Lower lobe of right lung (tissue), 2 donors: Measurements from ENCODE around the gene RAD51B. TPM values are rescaled to one million over a fixed set of nuclear protein-coding genes. Genes with fewer than 3 reads are reported as not detected.

Experiments
- ATAC-seq, 2 donors: fragments of 200-7000 bp; cut with Tn5 transposase; one replicate each; pipeline ENCODE4 v1.9.1; 2020 to 2022; ENCODE audit warnings: mild to moderate bottlenecking in 2 of 2, moderate library complexity in 2 of 2
- DNase-seq: peaks from one replicate; pipeline ENCODE4 v3.0.0-alpha.2; 2020
- H3K27ac ChIP-seq: fragments of 200-600 bp; one replicate; pipeline ENCODE4 v1.8.0; 2022
- H3K27me3 ChIP-seq: fragments of 200-600 bp; one replicate; pipeline ENCODE4 v1.8.0; 2022; ENCODE audit warnings: low read depth
- H3K36me3 ChIP-seq: fragments of 200-600 bp; one replicate; pipeline ENCODE4 v1.8.0; 2022; ENCODE audit warnings: mild to moderate bottlenecking
- H3K4me1 ChIP-seq: fragments of 200-600 bp; one replicate; pipeline ENCODE4 v1.8.0; 2022
- H3K4me3 ChIP-seq: fragments of 200-600 bp; one replicate; pipeline ENCODE4 v1.8.0; 2022; ENCODE audit warnings: mild to moderate bottlenecking
- H3K9me3 ChIP-seq: fragments of 200-600 bp; one replicate; pipeline ENCODE4 v1.8.0; 2022
- intact Hi-C: fragments of 100-400 bp; cut with DNase I; formaldehyde crosslinking; loops from one replicate; pipeline ENCODE4 v1.11.0; 2022
- total RNA-seq: library from RNA; stranded (reverse); fragmentation: NEBNext Ultra II Directional; extraction: Animal tissue kit (Norgen Biotek cat#: 25700); gene quantifications from one replicate; pipeline ENCODE4 v1.2.1, GENCODE V29; 2021
- TF ChIP-seq, protein P1 (sequence below): fragments of 200-600 bp; IDR thresholded peaks from one replicate; pipeline ENCODE4 v1.8.0; 2022; ENCODE audit warnings: antibody characterized with exemption, mild to moderate bottlenecking
- donor health status: DM: no; HTN: yes; CAD: no; lungs with severe emphysema.

RAD51B gene
- total RNA-seq, 1 donor from 2014 or later = 22.2 TPM

- no peaks in the 10 kb centered on the region for H3K27me3 ChIP-seq
- DNase-seq (no peak), ATAC-seq (no peak)
- peaks cover 9% of the 10 kb centered on the region for H3K4me1 ChIP-seq
- H3K9me3 ChIP-seq = no peaks in the 10 kb centered on the region
- TF ChIP-seq, protein P1, sequence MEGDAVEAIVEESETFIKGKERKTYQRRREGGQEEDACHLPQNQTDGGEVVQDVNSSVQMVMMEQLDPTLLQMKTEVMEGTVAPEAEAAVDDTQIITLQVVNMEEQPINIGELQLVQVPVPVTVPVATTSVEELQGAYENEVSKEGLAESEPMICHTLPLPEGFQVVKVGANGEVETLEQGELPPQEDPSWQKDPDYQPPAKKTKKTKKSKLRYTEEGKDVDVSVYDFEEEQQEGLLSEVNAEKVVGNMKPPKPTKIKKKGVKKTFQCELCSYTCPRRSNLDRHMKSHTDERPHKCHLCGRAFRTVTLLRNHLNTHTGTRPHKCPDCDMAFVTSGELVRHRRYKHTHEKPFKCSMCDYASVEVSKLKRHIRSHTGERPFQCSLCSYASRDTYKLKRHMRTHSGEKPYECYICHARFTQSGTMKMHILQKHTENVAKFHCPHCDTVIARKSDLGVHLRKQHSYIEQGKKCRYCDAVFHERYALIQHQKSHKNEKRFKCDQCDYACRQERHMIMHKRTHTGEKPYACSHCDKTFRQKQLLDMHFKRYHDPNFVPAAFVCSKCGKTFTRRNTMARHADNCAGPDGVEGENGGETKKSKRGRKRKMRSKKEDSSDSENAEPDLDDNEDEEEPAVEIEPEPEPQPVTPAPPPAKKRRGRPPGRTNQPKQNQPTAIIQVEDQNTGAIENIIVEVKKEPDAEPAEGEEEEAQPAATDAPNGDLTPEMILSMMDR = no peak
- H3K27ac ChIP-seq = no peak overlapping the region
- intact Hi-C loops = no loop called here
- no peak overlapping the region for H3K4me3 ChIP-seq
- no peaks in the 10 kb centered on the region for H3K36me3 ChIP-seq
Measured at GRCh38 chr14:68713782-68714181, 894.2 kb downstream of the RAD51B start.

GRCh38 chr14:68714991-68715924 lies 895.7 kb downstream of the RAD51B start:
- DNase-seq (no peak), ATAC-seq (peak in 1 of 2 donors; percentile 29)
- TF ChIP-seq, protein P1 = peak; percentile 7
- H3K9me3 ChIP-seq = peaks cover 3% of the 10 kb centered on the region
- peaks cover 9% of the 10 kb centered on the region for H3K4me1 ChIP-seq
- H3K27me3 ChIP-seq = no peaks in the 10 kb centered on the region
- H3K4me3 ChIP-seq = no peak overlapping the region
- H3K27ac ChIP-seq = no peak overlapping the region
- intact Hi-C loops = no loop called here
- no peaks in the 10 kb centered on the region for H3K36me3 ChIP-seq

DNA sequence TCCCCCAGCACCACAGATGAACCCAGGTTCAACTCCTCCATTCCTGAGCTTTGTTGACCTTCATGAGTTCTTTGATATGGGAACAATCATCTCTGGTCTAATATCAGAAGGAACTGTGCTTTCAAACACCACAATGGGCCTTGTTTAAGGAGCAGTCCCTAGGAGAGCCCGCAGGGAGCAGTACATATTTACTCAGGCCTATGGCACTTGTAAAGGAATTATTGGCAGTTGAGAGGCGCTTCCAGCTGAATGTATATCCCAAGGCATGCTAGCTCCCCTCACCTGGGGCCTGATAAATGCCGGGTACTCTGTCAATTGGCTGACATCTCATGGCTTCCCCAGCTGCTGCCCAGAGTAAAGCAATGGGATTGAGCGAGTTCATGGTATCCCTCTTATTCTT lies 897.1 kb downstream of the RAD51B start:
- Histone ChIP-seq H3K4me1 (peaks cover 7% of the 10 kb centered on the region), H3K9me3 (peaks cover 5% of the 10 kb centered on the region), H3K36me3 (no peaks in the 10 kb centered on the region), H3K27ac (no peak overlapping the region), H3K27me3 (no peaks in the 10 kb centered on the region), H3K4me3 (no peak overlapping the region)
- TF ChIP-seq, protein P1 = no peak
- ATAC-seq (peak in 1 of 2 donors; percentile 26), DNase-seq (no peak)
- intact Hi-C loops = no loop called here

DNA sequence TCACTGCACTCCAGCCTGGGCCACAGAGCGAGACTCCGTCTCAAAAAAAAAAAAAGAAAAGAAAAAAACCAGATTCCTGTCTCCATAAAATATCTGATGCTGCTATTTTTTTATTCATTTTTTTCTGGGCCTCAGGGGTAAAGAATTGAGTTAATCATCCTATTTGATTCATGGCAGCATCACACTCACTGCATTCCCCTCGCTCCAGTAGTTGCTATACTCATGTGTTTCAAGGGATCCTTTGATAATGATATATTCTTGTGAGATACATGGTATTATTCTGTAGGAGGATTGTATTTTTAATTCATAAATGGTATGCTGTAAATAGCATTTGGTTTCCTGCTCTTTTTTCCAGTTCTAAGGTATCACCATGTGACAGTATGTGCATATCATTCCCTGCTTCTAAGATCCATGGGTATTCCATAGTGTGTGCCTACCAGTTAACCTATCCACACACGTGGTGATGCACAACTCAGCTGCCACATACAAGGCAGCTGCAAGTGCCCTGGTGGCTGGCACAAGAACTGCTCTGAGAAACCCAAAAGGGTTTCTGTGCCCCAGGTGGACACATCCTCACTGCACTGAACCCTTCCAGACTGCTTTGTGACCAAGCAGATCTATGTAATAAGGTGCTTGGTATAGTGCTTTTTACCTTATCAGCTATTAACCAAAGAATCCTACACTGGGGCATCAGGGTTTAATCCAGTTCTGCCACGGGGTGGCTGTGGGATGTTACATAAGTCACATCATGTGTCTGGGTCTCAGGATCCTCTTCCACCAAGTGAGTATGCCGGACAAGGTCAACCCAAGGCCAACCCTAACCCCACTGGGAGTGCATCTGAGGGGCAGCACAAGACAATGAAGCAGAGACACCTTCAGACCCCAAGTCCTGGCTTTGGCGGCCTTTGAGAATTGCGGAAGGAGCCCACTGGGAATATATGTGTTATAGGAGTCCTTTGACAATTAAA lies 898.7 kb downstream of the RAD51B start:
- Histone ChIP-seq H3K27me3 (no peaks in the 10 kb centered on the region), H3K27ac (no peak overlapping the region), H3K4me3 (no peak overlapping the region), H3K4me1 (no peaks in the 10 kb centered on the region), H3K9me3 (peaks cover 5% of the 10 kb centered on the region), H3K36me3 (no peaks in the 10 kb centered on the region)
- TF ChIP-seq, protein P1 = peak; percentile 36
- intact Hi-C loops = no loop called here
- DNase-seq (no peak), ATAC-seq (peak in 1 of 2 donors; percentile 31)

GRCh38 chr14:68719634-68720384 lies 900.2 kb downstream of the RAD51B start:
- peak in 1 of 2 donors; percentile 45 for ATAC-seq
- intact Hi-C loops = no loop called here
- Histone ChIP-seq H3K9me3 (peaks cover 5% of the 10 kb centered on the region), H3K4me3 (no peak overlapping the region), H3K36me3 (no peaks in the 10 kb centered on the region), H3K4me1 (no peaks in the 10 kb centered on the region), H3K27me3 (no peaks in the 10 kb centered on the region), H3K27ac (no peak overlapping the region)
- TF ChIP-seq, protein P1 = no peak
- DNase-seq = no peak
